Neural cell (in vitro differentiated cells): ENCODE data around the gene SLX4. TPM values are rescaled to one million over a fixed set of nuclear protein-coding genes. Genes with fewer than 3 reads are reported as not detected.

Source experiments
- H2AFZ ChIP-seq: fragments of 200-600, 300-800 bp; sonication (generic), shearing (Covaris generic); 2 replicates; pipeline ENCODE4 v1.6.0; 2014; ENCODE audit warnings: low read depth, mild to moderate bottlenecking, antibody characterized with exemption, low read length, moderate library complexity
- H3F3A ChIP-seq: fragments of 200-600 bp; shearing (Covaris generic); 2 replicates; pipeline ENCODE4 v1.6.1; 2016; ENCODE audit warnings: mild to moderate bottlenecking, moderate library complexity, mixed read lengths, antibody characterized with exemption, low read length; ENCODE audit not compliant: insufficient read depth, poor library complexity, severe bottlenecking
- H3K27ac ChIP-seq: fragments of 200-600, 300-800 bp; sonication (generic), shearing (Covaris generic); 2 replicates; pipeline ENCODE4 v1.5.1; 2014; ENCODE audit warnings: mild to moderate bottlenecking, low read length, moderate library complexity
- H3K27me3 ChIP-seq: fragments of 300-800, 200-600 bp; sonication (generic), shearing (Covaris generic); 2 replicates; pipeline ENCODE4 v1.6.0; 2014; ENCODE audit warnings: mild to moderate bottlenecking, low read depth, low read length, moderate library complexity; ENCODE audit not compliant: insufficient read depth
- H3K36me3 ChIP-seq: fragments of 300-800, 200-600 bp; sonication (generic), shearing (Covaris generic); 2 replicates; pipeline ENCODE4 v1.5.1; 2014; ENCODE audit warnings: mild to moderate bottlenecking, antibody characterized with exemption, low read length, moderate library complexity; ENCODE audit not compliant: insufficient read depth
- H3K4me2 ChIP-seq: fragments of 300-800, 200-600 bp; sonication (generic), shearing (Covaris generic); 2 replicates; pipeline ENCODE4 v1.6.0; 2014; ENCODE audit warnings: mild to moderate bottlenecking, low read length
- H3K4me3 ChIP-seq: fragments of 300-800, 200-600 bp; sonication (generic), shearing (Covaris generic); 2 replicates; pipeline ENCODE4 v1.5.1; 2014; ENCODE audit warnings: mild to moderate bottlenecking, low read length, moderate library complexity
- H3K79me2 ChIP-seq: fragments of 200-600 bp; shearing (Covaris generic); replicated peaks from 2 replicates; pipeline ENCODE4 v1.6.0; 2014; ENCODE audit warnings: mild to moderate bottlenecking, low read length, moderate library complexity; ENCODE audit not compliant: insufficient read depth
- H3K9ac ChIP-seq: fragments of 300-800, 200-600 bp; sonication (generic), shearing (Covaris generic); 2 replicates; pipeline ENCODE4 v1.6.1; 2016; ENCODE audit warnings: mild to moderate bottlenecking, low read length, mixed read lengths
- H3K9me2 ChIP-seq: fragments of 200-600 bp; shearing (Covaris generic); 2 replicates; pipeline ENCODE4 v1.6.1; 2016; ENCODE audit warnings: mild to moderate bottlenecking, low read length, mixed read lengths; ENCODE audit not compliant: insufficient read depth
- H3K9me3 ChIP-seq: fragments of 200-600, 300-800 bp; sonication (generic), shearing (Covaris generic); 2 replicates; pipeline ENCODE4 v1.6.1; 2016; ENCODE audit warnings: mild to moderate bottlenecking, mixed run types, low read length, moderate library complexity, mixed read lengths
- H4K20me1 ChIP-seq: fragments of 200-600 bp; shearing (Covaris generic); 2 replicates; pipeline ENCODE4 v1.6.1; 2016; ENCODE audit warnings: mild to moderate bottlenecking, mixed run types; ENCODE audit not compliant: insufficient read depth
- CTCF ChIP-seq: fragments of 450-650 bp; IDR thresholded peaks from 2 replicates; pipeline ENCODE4 v1.5.1; 2014; ENCODE audit warnings: antibody characterized with exemption, mild to moderate bottlenecking, moderate library complexity; ENCODE audit not compliant: poor library complexity, severe bottlenecking
- EP300 ChIP-seq: fragments of 450-650 bp; conservative IDR thresholded peaks from 2 replicates; pipeline ENCODE4 v1.6.1; 2014; ENCODE audit warnings: antibody characterized with exemption, mild to moderate bottlenecking, moderate library complexity; ENCODE audit not compliant: poor library complexity, severe bottlenecking
- EZH2 ChIP-seq: fragments of 200-600, 300-800 bp; shearing (Covaris generic), sonication (generic); IDR thresholded peaks from 2 replicates; pipeline ENCODE4 v1.6.1; 2014; ENCODE audit warnings: antibody characterized with exemption, low read length, borderline replicate concordance, mild to moderate bottlenecking; ENCODE audit not compliant: insufficient read depth, poor library complexity, severe bottlenecking
- MXI1 ChIP-seq: fragments of 450-650 bp; conservative IDR thresholded peaks from 2 replicates; pipeline ENCODE4 v1.6.1; 2014; ENCODE audit warnings: antibody characterized with exemption, mild to moderate bottlenecking; ENCODE audit not compliant: poor library complexity, severe bottlenecking
- POLR2AphosphoS5 ChIP-seq: IDR thresholded peaks from 2 replicates; pipeline ENCODE4 v1.6.1; 2012
- RAD21 ChIP-seq: fragments of 450-650 bp; conservative IDR thresholded peaks from 2 replicates; pipeline ENCODE4 v1.6.1; 2014; ENCODE audit warnings: antibody characterized with exemption, mild to moderate bottlenecking, moderate library complexity
- REST ChIP-seq: IDR thresholded peaks from 2 replicates; pipeline ENCODE4 v1.6.1; 2012; ENCODE audit warnings: borderline replicate concordance
- SMC3 ChIP-seq: fragments of 450-650 bp; conservative IDR thresholded peaks from 2 replicates; pipeline ENCODE4 v1.6.1; 2014; ENCODE audit warnings: antibody characterized with exemption, mild to moderate bottlenecking, moderate library complexity; ENCODE audit not compliant: poor library complexity
- TAF1 ChIP-seq: IDR thresholded peaks from 2 replicates; pipeline ENCODE4 v1.6.1; 2012; ENCODE audit warnings: low read depth
- polyA plus RNA-seq: library from polyadenylated mRNA; depleted of rRNA; stranded (reverse); fragments of >200 nt; gene quantifications from 2 replicates; pipeline ENCODE4 v1.2.3, GENCODE V29; 2014

SLX4 gene
- polyA plus RNA-seq, 1 donor from 2014 or later = 2.9 TPM

GRCh38 chr16:3612510-3613466 lies 1.4 kb upstream of the SLX4 start:
- no peaks in the 10 kb centered on the region for H3K9me3 ChIP-seq
- peaks cover 28% of the 10 kb centered on the region for H3K79me2 ChIP-seq
- H4K20me1 ChIP-seq = no peaks in the 10 kb centered on the region
- H3K4me3 ChIP-seq = peak overlapping the region; percentile 97
- TF ChIP-seq EP300 (no peak), CTCF (no peak), MXI1 (no peak), RAD21 (no peak), POLR2AphosphoS5 (no peak), TAF1 (no peak), REST (no peak), EZH2 (no peak), SMC3 (no peak)
- H3F3A ChIP-seq = no peaks in the 10 kb centered on the region
- H3K4me2 ChIP-seq = peak overlapping the region; percentile 51
- no peaks in the 10 kb centered on the region for H3K36me3 ChIP-seq
- H3K9ac ChIP-seq = peak overlapping the region; percentile 71
- H3K27ac ChIP-seq = no peak overlapping the region
- H2AFZ ChIP-seq = no peak overlapping the region
- H3K27me3 ChIP-seq = no peaks in the 10 kb centered on the region
- no peaks in the 10 kb centered on the region for H3K9me2 ChIP-seq

GRCh38 chr16:3610698-3611145 lies 684 bp downstream of the SLX4 start:
- H3K9me2 ChIP-seq = no peaks in the 10 kb centered on the region
- H4K20me1 ChIP-seq = no peaks in the 10 kb centered on the region
- H3K27ac ChIP-seq = peak overlapping the region; percentile 87
- H2AFZ ChIP-seq = peak overlapping the region; percentile 67
- H3K9ac ChIP-seq = peak overlapping the region; percentile 93
- peaks cover 5% of the 10 kb centered on the region for H3K36me3 ChIP-seq
- H3K4me3 ChIP-seq = peak overlapping the region; percentile 97
- peak overlapping the region; percentile 95 for H3K4me2 ChIP-seq
- no peaks in the 10 kb centered on the region for H3K27me3 ChIP-seq
- H3F3A ChIP-seq = no peaks in the 10 kb centered on the region
- H3K79me2 ChIP-seq = peaks cover 25% of the 10 kb centered on the region
- H3K9me3 ChIP-seq = no peaks in the 10 kb centered on the region
- TF ChIP-seq SMC3 (no peak), EZH2 (no peak), MXI1 (no peak), POLR2AphosphoS5 (no peak)
